ENCODE measurements around the gene CMC1.

Gene CMC1

GRCh38 chr3:28210968-28211713 is 30.3 kb upstream of the CMC1 start:
- in situ Hi-C loops (cut with HindIII; ENCODE audit: low sequenced_read_pairs) = no loop called here
- no peak overlapping the region for H3K4me3 ChIP-seq (ENCODE audit: low read depth, low read length)
- DNase-seq (ENCODE audit: low read depth, low spot score) = no peak
- TF ChIP-seq CTCF (IDR thresholded peaks at IDR 0.05; ENCODE audit: low read depth, low read length) = no peak

- in situ Hi-C loops (cut with HindIII; ENCODE audit: low sequenced_read_pairs) = no loop called here
- H3K4me3 ChIP-seq (ENCODE audit: low read depth, low read length) = no peak overlapping the region
- no peak for DNase-seq (ENCODE audit: low read depth, low spot score)
- no peak for TF ChIP-seq CTCF (IDR thresholded peaks at IDR 0.05; ENCODE audit: low read depth, low read length)
Measured at GRCh38 chr3:28212681-28213080, 28.7 kb upstream of the CMC1 start.

GRCh38 chr3:28215407-28215806 is 26.0 kb upstream of the CMC1 start:
- no peak overlapping the region for H3K4me3 ChIP-seq (ENCODE audit: low read depth, low read length)
- no peak for DNase-seq (ENCODE audit: low read depth, low spot score)
- TF ChIP-seq CTCF (IDR thresholded peaks at IDR 0.05; ENCODE audit: low read depth, low read length) = no peak
- in situ Hi-C loops (cut with HindIII; ENCODE audit: low sequenced_read_pairs) = no loop called here

- TF ChIP-seq CTCF (IDR thresholded peaks at IDR 0.05; ENCODE audit: low read depth, low read length) = no peak
- no peak overlapping the region for H3K4me3 ChIP-seq (ENCODE audit: low read depth, low read length)
- DNase-seq (ENCODE audit: low read depth, low spot score) = no peak
- in situ Hi-C loops (cut with HindIII; ENCODE audit: low sequenced_read_pairs) = no loop called here
Measured at GRCh38 chr3:28218071-28218916, 23.1 kb upstream of the CMC1 start.

GRCh38 chr3:28218917-28219198 is 22.6 kb upstream of the CMC1 start:
- no peak for TF ChIP-seq CTCF (IDR thresholded peaks at IDR 0.05; ENCODE audit: low read depth, low read length)
- in situ Hi-C loops (cut with HindIII; ENCODE audit: low sequenced_read_pairs) = no loop called here
- H3K4me3 ChIP-seq (ENCODE audit: low read depth, low read length) = no peak overlapping the region
- no peak for DNase-seq (ENCODE audit: low read depth, low spot score)

- in situ Hi-C loops (cut with HindIII; ENCODE audit: low sequenced_read_pairs) = no loop called here
- TF ChIP-seq CTCF (IDR thresholded peaks at IDR 0.05; ENCODE audit: low read depth, low read length) = no peak
- no peak for DNase-seq (ENCODE audit: low read depth, low spot score)
- no peak overlapping the region for H3K4me3 ChIP-seq (ENCODE audit: low read depth, low read length)
Measured at GRCh38 chr3:28224430-28224829, 17.0 kb upstream of the CMC1 start.

All from astrocyte of the spinal cord (primary cell).